HEK293 (cell line): ENCODE data around the gene CDK5.

ENCODE experiments used
- CTCF ChIA-PET: fragments of 350-600 bp; formaldehyde crosslinking; extraction: SDS; loops from one replicate; lab custom pipeline; 2021; ENCODE audit warnings: antibody characterized with exemption; lab: Yijun Ruan, JAX
- POLR2A ChIA-PET: fragments of 300-600 bp; formaldehyde crosslinking; extraction: SDS; loops from one replicate; lab custom pipeline; 2020; ENCODE audit warnings: antibody characterized with exemption, inconsistent platforms; lab: Yijun Ruan, JAX
- H3K27ac ChIP-seq: fragments of 200-500 bp; sonication (Bioruptor generic); 2 replicates; pipeline ENCODE4 v1.5.1; 2014; ENCODE audit warnings: low read depth, low read length, control low read depth, inconsistent platforms; ENCODE audit errors: extremely low read depth
- H3K36me3 ChIP-seq, 2 experiments: fragments of 200-500 bp in 1 of 2; sonication (Bioruptor generic) in 1 of 2; 1 replicate in 1 of 2; 2 replicates in 1 of 2; pipeline ENCODE4 v1.5.1; 2014 to 2017; ENCODE audit warnings: inconsistent platforms in 2 of 2, low read length in 2 of 2; ENCODE audit not compliant: control insufficient read depth in 2 of 2, insufficient read depth in 1 of 2
- H3K4me1 ChIP-seq: fragments of 200-500 bp; sonication (Bioruptor generic); 2 replicates; pipeline ENCODE4 v1.5.1; 2014; ENCODE audit warnings: mild to moderate bottlenecking, low read length, inconsistent platforms; ENCODE audit not compliant: control insufficient read depth, insufficient read depth
- H3K4me3 ChIP-seq: 2 replicates; pipeline ENCODE4 v1.5.1; 2011; ENCODE audit warnings: low read depth, mild to moderate bottlenecking, control low read depth, low read length, moderate library complexity
- H3K9me3 ChIP-seq: fragments of 200-500 bp; sonication (Bioruptor generic); 2 replicates; pipeline ENCODE4 v1.5.1; 2014; ENCODE audit warnings: low read depth, low read length, inconsistent platforms; ENCODE audit not compliant: control insufficient read depth, insufficient read depth
- GFI1B ChIP-seq: fragments of 450-650 bp; formaldehyde crosslinking; IDR thresholded peaks from 2 replicates; pipeline ENCODE4 v1.5.1; 2016; ENCODE audit warnings: missing biosample characterization, missing genetic modification characterization
- KLF1 ChIP-seq: fragments of 450-650 bp; formaldehyde crosslinking; IDR thresholded peaks from 2 replicates; pipeline ENCODE4 v1.5.1; 2016; ENCODE audit warnings: missing biosample characterization, missing genetic modification characterization
- KLF8 ChIP-seq: fragments of 450-650 bp; formaldehyde crosslinking; IDR thresholded peaks from 2 replicates; pipeline ENCODE4 v1.5.1; 2016; ENCODE audit warnings: missing biosample characterization, missing genetic modification characterization
- MEIS1 ChIP-seq: sonication (generic); formaldehyde crosslinking; IDR thresholded peaks from 2 replicates; pipeline ENCODE4 v1.8.1; 2022; ENCODE audit warnings: missing genetic modification reagents, mild to moderate bottlenecking, borderline replicate concordance
- PATZ1 ChIP-seq: fragments of 450-650 bp; formaldehyde crosslinking; IDR thresholded peaks from 2 replicates; pipeline ENCODE4 v1.5.1; 2016; ENCODE audit warnings: missing biosample characterization, missing genetic modification characterization
- SP3 ChIP-seq: fragments of 450-650 bp; formaldehyde crosslinking; IDR thresholded peaks from 2 replicates; pipeline ENCODE4 v1.5.1; 2016; ENCODE audit warnings: missing biosample characterization, missing genetic modification characterization
- ZBTB17 ChIP-seq: fragments of 450-650 bp; formaldehyde crosslinking; IDR thresholded peaks from 2 replicates; pipeline ENCODE4 v1.5.1; 2016; ENCODE audit warnings: missing biosample characterization, missing genetic modification characterization
- ZBTB48 ChIP-seq: fragments of 450-650 bp; formaldehyde crosslinking; IDR thresholded peaks from 2 replicates; pipeline ENCODE4 v1.5.1; 2016; ENCODE audit warnings: missing biosample characterization, missing genetic modification characterization
- ZBTB6 ChIP-seq: fragments of 450-650 bp; formaldehyde crosslinking; IDR thresholded peaks from 2 replicates; pipeline ENCODE4 v1.5.1; 2017; ENCODE audit warnings: missing biosample characterization, missing genetic modification characterization
- ZBTB8A ChIP-seq: fragments of 450-650 bp; formaldehyde crosslinking; IDR thresholded peaks from 2 replicates; pipeline ENCODE4 v1.5.1; 2016; ENCODE audit warnings: missing biosample characterization, missing genetic modification characterization
- ZNF114 ChIP-seq: fragments of 450-650 bp; formaldehyde crosslinking; IDR thresholded peaks from 2 replicates; pipeline ENCODE4 v1.5.0; 2017; ENCODE audit warnings: missing biosample characterization, missing genetic modification characterization
- ZNF138 ChIP-seq: fragments of 450-650 bp; formaldehyde crosslinking; IDR thresholded peaks from 2 replicates; pipeline ENCODE4 v1.5.1; 2016; ENCODE audit warnings: missing biosample characterization, missing genetic modification characterization, borderline replicate concordance
- ZNF169 ChIP-seq: fragments of 450-650 bp; formaldehyde crosslinking; IDR thresholded peaks from 2 replicates; pipeline ENCODE4 v1.5.1; 2016; ENCODE audit warnings: missing biosample characterization, missing genetic modification characterization
- ZNF23 ChIP-seq: fragments of 450-650 bp; formaldehyde crosslinking; IDR thresholded peaks from 2 replicates; pipeline ENCODE4 v1.5.1; 2016; ENCODE audit warnings: missing biosample characterization, missing genetic modification characterization, borderline replicate concordance
- ZNF335 ChIP-seq: fragments of 450-650 bp; formaldehyde crosslinking; conservative IDR thresholded peaks from 2 replicates; pipeline ENCODE4 v1.5.1; 2016; ENCODE audit warnings: missing biosample characterization, missing genetic modification characterization
- ZNF366 ChIP-seq: fragments of 450-650 bp; formaldehyde crosslinking; conservative IDR thresholded peaks from 2 replicates; pipeline ENCODE4 v1.5.1; 2016; ENCODE audit warnings: missing biosample characterization, missing genetic modification characterization
- ZNF423 ChIP-seq: fragments of 450-650 bp; formaldehyde crosslinking; IDR thresholded peaks from 2 replicates; pipeline ENCODE4 v1.5.1; 2016; ENCODE audit warnings: missing biosample characterization, missing genetic modification characterization
- ZNF449 ChIP-seq: fragments of 450-650 bp; formaldehyde crosslinking; IDR thresholded peaks from 2 replicates; pipeline ENCODE4 v1.5.1; 2017; ENCODE audit warnings: missing biosample characterization, mild to moderate bottlenecking, missing genetic modification characterization, moderate library complexity
- ZNF488 ChIP-seq: fragments of 450-650 bp; formaldehyde crosslinking; IDR thresholded peaks from 2 replicates; pipeline ENCODE4 v1.5.1; 2016; ENCODE audit warnings: missing biosample characterization, missing genetic modification characterization
- ZNF529 ChIP-seq: fragments of 450-650 bp; formaldehyde crosslinking; IDR thresholded peaks from 2 replicates; pipeline ENCODE4 v1.5.1; 2017; ENCODE audit warnings: missing genetic modification characterization, missing biosample characterization; ENCODE audit not compliant: insufficient replicate concordance
- ZNF549 ChIP-seq: fragments of 450-650 bp; IDR thresholded peaks from 2 replicates; pipeline ENCODE4 v1.5.1; 2018; ENCODE audit warnings: missing biosample characterization, missing genetic modification characterization, mild to moderate bottlenecking, inconsistent platforms, moderate library complexity
- ZNF555 ChIP-seq: fragments of 450-650 bp; formaldehyde crosslinking; conservative IDR thresholded peaks from 2 replicates; pipeline ENCODE4 v1.5.1; 2017; ENCODE audit warnings: missing biosample characterization, mild to moderate bottlenecking, missing genetic modification characterization, inconsistent platforms
- ZNF776 ChIP-seq: fragments of 450-650 bp; formaldehyde crosslinking; IDR thresholded peaks from 2 replicates; pipeline ENCODE4 v1.5.0; 2017; ENCODE audit warnings: missing biosample characterization, missing genetic modification characterization, borderline replicate concordance

CDK5 gene

GRCh38 chr7:151062399-151063211, 4.9 kb upstream of the CDK5 start (continued):
- no peak for TF ChIP-seq ZNF488 (tag by site-specific recombination)
- no peak for TF ChIP-seq ZBTB6 (tag by site-specific recombination)
- TF ChIP-seq ZNF555: no peak
- TF ChIP-seq ZNF23 (tag by site-specific recombination): no peak
- no peak for TF ChIP-seq ZBTB8A (tag by site-specific recombination)
- no peak for TF ChIP-seq ZNF114 (tag by site-specific recombination)
- no peak for TF ChIP-seq ZNF449 (tag by site-specific recombination)
- no peak for TF ChIP-seq GFI1B (tag by site-specific recombination)

- no peak overlapping the region for H3K27ac ChIP-seq
- peak; percentile 43; the same call in 1 of the 2 replicates for TF ChIP-seq KLF1 (tag by site-specific recombination)
- no peak; the same call in 1 of the 2 replicates for TF ChIP-seq KLF8 (tag by site-specific recombination)
- TF ChIP-seq ZBTB17: no peak
- TF ChIP-seq ZNF169: no peak
- peaks cover 0 to 50% of the 10 kb centered on the region in 2 experiments; a peak in 1 of 3 replicates for H3K36me3 ChIP-seq
- CTCF ChIA-PET: interaction anchor here (0.9 to 2.3 kb wide), 4 partner anchors 29 to 52 kb away, joined by 3 to 14 read pairs (median 6); no protein-coding TSS in a partner anchor
- no peaks in the 10 kb centered on the region for H3K9me3 ChIP-seq
- H3K4me1 ChIP-seq: no peaks in the 10 kb centered on the region; the same call in 1 of the 2 replicates
- POLR2A ChIA-PET: interaction anchor here (1.1 to 2.3 kb wide), 10 partner anchors 9 to 54 kb away, joined by 3 to 22 read pairs (median 6); partner anchors contain the start of genes ABCB8 and FASTK
- H3K4me3 ChIP-seq: no peak overlapping the region
Measured at GRCh38 chr7:151062111-151062398, 4.4 kb upstream of the CDK5 start.

GRCh38 chr7:151061213-151062110, 3.8 kb upstream of the CDK5 start:
- CTCF ChIA-PET: interaction anchor here (0.9 to 2.3 kb wide), 5 partner anchors 16 to 53 kb away, joined by 3 to 14 read pairs (median 5); no protein-coding TSS in a partner anchor
- TF ChIP-seq ZNF366 (tag by site-specific recombination) (0 out of 2 replicates have a peak, but pooled peaks have one; percentile 25), ZNF549 (tag by site-specific recombination) (no peak), ZNF335 (tag by site-specific recombination) (no peak), ZBTB48 (no peak), ZNF138 (no peak), ZNF776 (tag by site-specific recombination) (no peak), ZNF423 (tag by site-specific recombination) (no peak), SP3 (peak; percentile 11; the same call in 1 of the 2 replicates), PATZ1 (tag by site-specific recombination) (peak; percentile 52), ZNF529 (tag by site-specific recombination) (no peak), MEIS1 (CRISPR knock-in tag) (no peak)

More at GRCh38 chr7:151061213-151062110, 3.8 kb upstream of the CDK5 start:
- Histone ChIP-seq H3K4me3 (no peak overlapping the region), H3K4me1 (no peaks in the 10 kb centered on the region; the same call in 1 of the 2 replicates), H3K9me3 (no peaks in the 10 kb centered on the region), H3K36me3 (peaks cover 0 to 45% of the 10 kb centered on the region in 2 experiments; a peak in 1 of 3 replicates), H3K27ac (no peak overlapping the region)
- POLR2A ChIA-PET: interaction anchor here (1.3 to 3.4 kb wide), 6 partner anchors 12 to 33 kb away, joined by 4 to 22 read pairs (median 8); partner anchors contain the start of genes ABCB8 and FASTK
